Stimulated activated CD8-positive, alpha-beta memory T cell treated with anti-CD3 and anti-CD28 coated beads, Interleukin-7, amount 100 ng/mL, for 48 hours (primary cell): ENCODE measurements around the gene SHMT1.
"Not testable (repeated sequence)": the region's sequence is repeated elsewhere in the genome, so short reads cannot be mapped to it uniquely, and the experiment has no call there.

Experiments
- DNase-seq, 2 donors: peaks; one replicate each; pipeline ENCODE4 v3.0.0-alpha.2; 2020; ENCODE audit warnings: low read depth in 1 of 2; ENCODE audit errors: extremely low read depth in 1 of 2

The SHMT1 gene

GRCh38 chr17:18363101-18364049 lies at the start of gene SHMT1:
TSS of gene SHMT1 (minus strand) at chr17:18363550. CDS start at chr17:18355981, 7,569 bp downstream.
- DNase-seq = peak; percentile 88 to 89

- DNase-seq = not testable (repeated sequence)
These were observed 48.7 kb upstream of the SHMT1 start for GRCh38 chr17:18412001-18412538.

- not testable (repeated sequence) for DNase-seq
These were observed 48.1 kb upstream of the SHMT1 start for GRCh38 chr17:18411377-18411864.

- not testable (repeated sequence) for DNase-seq
These were observed 47.4 kb upstream of the SHMT1 start for GRCh38 chr17:18410736-18411135.

- not testable (repeated sequence) for DNase-seq
These were observed 46.0 kb upstream of the SHMT1 start for GRCh38 chr17:18409321-18409720.

- not testable (repeated sequence) for DNase-seq
These were observed 45.6 kb upstream of the SHMT1 start for GRCh38 chr17:18408906-18409305.

GRCh38 chr17:18403604-18404003 lies 40.3 kb upstream of the SHMT1 start:
- not testable (repeated sequence) for DNase-seq

- not testable (repeated sequence) for DNase-seq
These were observed 39.8 kb upstream of the SHMT1 start for GRCh38 chr17:18403166-18403565.

GRCh38 chr17:18401872-18402590 lies 38.7 kb upstream of the SHMT1 start:
- not testable (repeated sequence) for DNase-seq

- DNase-seq = not testable (repeated sequence)
These were observed 25.4 kb upstream of the SHMT1 start for GRCh38 chr17:18388728-18389127.

- not testable (repeated sequence) for DNase-seq
These were observed 24.9 kb upstream of the SHMT1 start for GRCh38 chr17:18388266-18388665.

- DNase-seq = not testable (repeated sequence)
These were observed 24.2 kb upstream of the SHMT1 start for GRCh38 chr17:18387583-18387982.

- not testable (repeated sequence) for DNase-seq
These were observed 20.9 kb upstream of the SHMT1 start for GRCh38 chr17:18384271-18384670.

- not testable (repeated sequence) for DNase-seq
These were observed 19.7 kb upstream of the SHMT1 start for GRCh38 chr17:18383079-18383481.

GRCh38 chr17:18382441-18383078 lies 19.2 kb upstream of the SHMT1 start:
- no peak for DNase-seq

GRCh38 chr17:18381953-18382245 lies 18.5 kb upstream of the SHMT1 start:
- DNase-seq = no peak

GRCh38 chr17:18381158-18381952 lies 18.0 kb upstream of the SHMT1 start:
- no peak for DNase-seq

GRCh38 chr17:18380471-18381157 lies 17.3 kb upstream of the SHMT1 start:
- DNase-seq = no peak
